Bronchial epithelial cell (primary cell): ENCODE measurements around the gene TCIRG1. TPM values are rescaled to one million over a fixed set of nuclear protein-coding genes. Genes with fewer than 3 reads are reported as not detected.

Source experiments
- DNase-seq: peaks from one replicate; pipeline ENCODE4 v3.0.0-alpha.2; 2010; ENCODE audit warnings: low read depth
- FAIRE-seq: peaks from 2 replicates; lab custom pipeline; 2011; peaks lifted over from hg19 to GRCh38; lab: Jason Lieb, UNC
- H3K27me3 ChIP-seq: 2 replicates; pipeline ENCODE4 v1.5.1; 2011; ENCODE audit warnings: low read length; ENCODE audit not compliant: control insufficient read depth, insufficient read depth
- H3K36me3 ChIP-seq: 2 replicates; pipeline ENCODE4 v1.5.1; 2011; ENCODE audit warnings: low read length; ENCODE audit not compliant: control insufficient read depth, insufficient read depth
- H3K4me3 ChIP-seq: 2 replicates; pipeline ENCODE4 v1.5.1; 2011; ENCODE audit warnings: mild to moderate bottlenecking, low read depth, low read length, control low read depth
- total RNA-seq: library from RNA; depleted of rRNA; stranded (reverse); fragments of >200 nt; gene quantifications from 2 replicates; pipeline ENCODE4 v1.2.1, GENCODE V29; 2014
- TF ChIP-seq, protein P1 (sequence below): IDR thresholded peaks from 2 replicates; pipeline ENCODE4 v1.5.1; 2011; ENCODE audit warnings: mild to moderate bottlenecking, moderate library complexity, low read length, control low read depth, inconsistent platforms; ENCODE audit not compliant: insufficient read depth, severe bottlenecking

TCIRG1 gene
- total RNA-seq, 1 donor from 2014 or later = 30.5 TPM

GRCh38 chr11:68074584-68075352 lies 35.9 kb downstream of the TCIRG1 start:
- TF ChIP-seq, protein P1, sequence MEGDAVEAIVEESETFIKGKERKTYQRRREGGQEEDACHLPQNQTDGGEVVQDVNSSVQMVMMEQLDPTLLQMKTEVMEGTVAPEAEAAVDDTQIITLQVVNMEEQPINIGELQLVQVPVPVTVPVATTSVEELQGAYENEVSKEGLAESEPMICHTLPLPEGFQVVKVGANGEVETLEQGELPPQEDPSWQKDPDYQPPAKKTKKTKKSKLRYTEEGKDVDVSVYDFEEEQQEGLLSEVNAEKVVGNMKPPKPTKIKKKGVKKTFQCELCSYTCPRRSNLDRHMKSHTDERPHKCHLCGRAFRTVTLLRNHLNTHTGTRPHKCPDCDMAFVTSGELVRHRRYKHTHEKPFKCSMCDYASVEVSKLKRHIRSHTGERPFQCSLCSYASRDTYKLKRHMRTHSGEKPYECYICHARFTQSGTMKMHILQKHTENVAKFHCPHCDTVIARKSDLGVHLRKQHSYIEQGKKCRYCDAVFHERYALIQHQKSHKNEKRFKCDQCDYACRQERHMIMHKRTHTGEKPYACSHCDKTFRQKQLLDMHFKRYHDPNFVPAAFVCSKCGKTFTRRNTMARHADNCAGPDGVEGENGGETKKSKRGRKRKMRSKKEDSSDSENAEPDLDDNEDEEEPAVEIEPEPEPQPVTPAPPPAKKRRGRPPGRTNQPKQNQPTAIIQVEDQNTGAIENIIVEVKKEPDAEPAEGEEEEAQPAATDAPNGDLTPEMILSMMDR = no peak
- FAIRE-seq (no peak), DNase-seq (no peak)
- Histone ChIP-seq H3K27me3 (no peaks in the 10 kb centered on the region), H3K4me3 (no peak overlapping the region), H3K36me3 (no peaks in the 10 kb centered on the region)

DNA sequence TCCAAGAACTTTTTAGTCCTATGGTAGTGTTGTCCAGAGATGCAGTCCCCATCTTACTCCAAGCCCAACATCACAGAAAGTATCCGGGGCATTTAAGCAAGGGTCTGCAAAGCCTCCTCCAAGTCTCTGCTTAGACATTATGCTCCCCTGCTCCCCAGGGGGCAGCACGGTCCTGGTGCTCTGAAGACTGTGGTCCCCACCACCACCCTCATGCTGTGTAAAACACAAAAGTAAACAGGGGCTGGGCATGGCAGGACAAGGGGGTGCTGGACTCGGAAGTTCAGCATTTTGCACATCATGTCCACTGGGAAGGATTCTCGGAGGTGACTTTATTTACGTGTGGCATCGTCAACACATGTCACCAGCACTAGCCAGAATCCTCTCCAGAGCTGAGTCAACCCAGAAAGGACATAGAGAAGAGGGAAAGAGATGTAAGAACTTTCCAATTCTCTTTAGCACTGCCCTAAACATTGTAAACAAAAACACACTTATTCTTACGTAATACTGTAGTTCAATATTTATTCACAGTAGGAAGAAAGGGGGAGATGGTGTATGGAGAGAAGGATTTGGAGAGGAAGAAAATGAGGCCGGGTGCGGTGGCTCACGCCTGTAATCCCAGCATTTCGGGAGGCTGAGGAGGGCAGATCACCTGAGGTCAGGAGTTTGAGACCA lies 37.7 kb downstream of the TCIRG1 start:
- H3K36me3 ChIP-seq = no peaks in the 10 kb centered on the region

GRCh38 chr11:68077617-68078582 lies 39.1 kb downstream of the TCIRG1 start:
- no peak for FAIRE-seq

More for the DNA sequence above, 37.7 kb downstream of the TCIRG1 start:
- FAIRE-seq (no peak), DNase-seq (no peak)
- TF ChIP-seq, protein P1 = peak; percentile 4
- H3K4me3 ChIP-seq = no peak overlapping the region
- H3K27me3 ChIP-seq = no peaks in the 10 kb centered on the region

DNA sequence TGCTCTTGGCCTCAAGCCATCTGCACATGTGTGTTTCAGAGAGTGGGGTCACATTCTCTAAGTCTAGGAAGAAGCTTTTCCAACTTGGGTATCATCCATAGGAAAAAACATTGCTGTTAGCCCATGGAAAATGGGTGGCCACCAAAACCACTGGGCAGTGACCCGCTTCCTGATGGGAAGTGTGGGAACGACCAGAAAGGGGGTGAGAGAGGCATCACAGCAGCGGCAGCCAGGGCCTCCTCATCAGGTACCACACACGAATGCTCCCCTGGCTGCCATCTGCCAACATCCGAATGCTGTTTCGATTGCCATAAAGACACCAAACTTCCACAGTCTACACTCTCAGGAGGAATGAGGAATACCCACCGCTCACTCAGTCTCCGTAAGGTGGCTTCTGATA lies 42.0 kb downstream of the TCIRG1 start:
- no peaks in the 10 kb centered on the region for H3K36me3 ChIP-seq
- no peak overlapping the region for H3K4me3 ChIP-seq
- no peaks in the 10 kb centered on the region for H3K27me3 ChIP-seq
- FAIRE-seq (no peak), DNase-seq (no peak)
- TF ChIP-seq, protein P1 = no peak

More at GRCh38 chr11:68077617-68078582, 39.1 kb downstream of the TCIRG1 start:
- H3K36me3 ChIP-seq = no peaks in the 10 kb centered on the region
- DNase-seq = peak; percentile 22
- no peak overlapping the region for H3K4me3 ChIP-seq
- H3K27me3 ChIP-seq = no peaks in the 10 kb centered on the region
- TF ChIP-seq, protein P1 = no peak

- DNase-seq (peak; percentile 80), FAIRE-seq (no peak)
- TF ChIP-seq, protein P1 = no peak
- H3K36me3 ChIP-seq = no peaks in the 10 kb centered on the region
- H3K27me3 ChIP-seq = no peaks in the 10 kb centered on the region
- H3K4me3 ChIP-seq = no peak overlapping the region
Measured at GRCh38 chr11:68081691-68082090, 42.9 kb downstream of the TCIRG1 start.
